ENCODE measurements around the gene PLK4. TPM values are rescaled to one million over a fixed set of nuclear protein-coding genes. Genes with fewer than 3 reads are reported as not detected.

PLK4 gene
- total RNA-seq, 1 experiment from 2014 or later: 40.2 TPM

GRCh38 chr4:127888559-127888958 is 7.9 kb downstream of the PLK4 start:
- H3K23ac ChIP-seq (ENCODE audit: insufficient read length, low read depth, low read length): no peak overlapping the region
- no peak overlapping the region for H4K5ac ChIP-seq (ENCODE audit: insufficient read length, low read depth, low read length)
- no peaks in the 10 kb centered on the region for H3K4me1 ChIP-seq (ENCODE audit: insufficient read depth, low read length)
- no peak overlapping the region for H2BK20ac ChIP-seq (ENCODE audit: low read depth, low read length, poor library complexity, severe bottlenecking)
- no peak overlapping the region for H4K8ac ChIP-seq (replicated peaks; ENCODE audit: insufficient read length, low read depth, low read length)
- no peaks in the 10 kb centered on the region for H3K23me2 ChIP-seq (ENCODE audit: insufficient read length, low read depth, low read length, poor library complexity, severe bottlenecking)
- H2AK5ac ChIP-seq (ENCODE audit: insufficient read length, low read length): no peak overlapping the region
- no peak overlapping the region for H3K14ac ChIP-seq (ENCODE audit: insufficient read depth, low read length)
- no peak overlapping the region for H2BK120ac ChIP-seq (ENCODE audit: low read depth, low read length, poor library complexity, severe bottlenecking)
- H4K91ac ChIP-seq (ENCODE audit: insufficient read length, low read depth, low read length): no peak overlapping the region
- no CpG with 5 or more reads among the region's 1 CpG for WGBS (ENCODE audit: extremely low coverage, insufficient read length, low lambda C conversion rate)
- H3K36me3 Mint-ChIP-seq (ENCODE audit: insufficient read depth in 1 of 3, low read depth in 3 of 3): peaks cover 39 to 78% (median 77%) of the 10 kb centered on the region in 3 experiments; a peak in 6 of 7 replicates
- no peak overlapping the region for H3K18ac ChIP-seq (ENCODE audit: insufficient read length, low read depth, low read length)
- H3T11ph ChIP-seq (ENCODE audit: low read length): no peak overlapping the region
- no peak overlapping the region for H2BK12ac ChIP-seq (ENCODE audit: insufficient read length, low read depth, low read length)
- H3K56ac ChIP-seq (ENCODE audit: insufficient read length, low read depth, low read length): no peak overlapping the region
- H3K27ac ChIP-seq (ENCODE audit: insufficient read length, low read depth, low read length): no peak overlapping the region
- H2BK5ac ChIP-seq (ENCODE audit: insufficient read length, low read length): no peak overlapping the region
- H3K4me3 Mint-ChIP-seq: no peak overlapping the region
- no peak overlapping the region for H3K9ac ChIP-seq (ENCODE audit: extremely low read depth, insufficient read length, low read length)
- H3K4me2 ChIP-seq (ENCODE audit: insufficient read depth, insufficient read length, low read length): no peak overlapping the region
- no peak for DNase-seq
- no peaks in the 10 kb centered on the region for H3K79me2 ChIP-seq (ENCODE audit: insufficient read depth, low read length)
- no peaks in the 10 kb centered on the region for H3K27me3 Mint-ChIP-seq (ENCODE audit: low read depth)
- no peaks in the 10 kb centered on the region for H3K27me3 ChIP-seq (ENCODE audit: insufficient read depth, low read length)
- no peaks in the 10 kb centered on the region for H3K4me1 Mint-ChIP-seq
- no peaks in the 10 kb centered on the region for H3K9me3 Mint-ChIP-seq
- no peak overlapping the region for H3K4ac ChIP-seq (ENCODE audit: low read depth, low read length)
- no peak overlapping the region for H2BK15ac ChIP-seq (ENCODE audit: low read depth, low read length)
- no peak for TF ChIP-seq CTCF (conservative IDR thresholded peaks at IDR 0.05)
- no peak overlapping the region; a peak in 1 of 7 replicates for H3K27ac Mint-ChIP-seq
- H3K79me1 ChIP-seq (ENCODE audit: insufficient read depth, low read depth, low read length, poor library complexity, severe bottlenecking): no peaks in the 10 kb centered on the region
- no peaks in the 10 kb centered on the region for H3K9me3 ChIP-seq (ENCODE audit: control insufficient read depth, low read depth, low read length)
- no peaks in the 10 kb centered on the region for H4K20me1 ChIP-seq (ENCODE audit: control insufficient read depth, insufficient read depth, insufficient read length)
- H2AFZ ChIP-seq (ENCODE audit: low read length): no peak overlapping the region

Data from H9 (cell line).